WTC11 (cell line): ENCODE measurements around the gene PPP1R18.

Experiments used
- CREM ChIP-seq: sonication (generic); formaldehyde crosslinking; IDR thresholded peaks from 2 replicates; pipeline ENCODE4 v1.8.1; 2022; ENCODE audit warnings: mild to moderate bottlenecking, missing genetic modification reagents, moderate library complexity
- TEAD4 ChIP-seq: sonication (generic); formaldehyde crosslinking; IDR thresholded peaks from 2 replicates; pipeline ENCODE4 v1.8.0; 2022; ENCODE audit warnings: mild to moderate bottlenecking, missing genetic modification reagents
- TF ChIP-seq, protein P1 (sequence below): fragments of 200-600 bp; IDR thresholded peaks from 2 replicates; pipeline ENCODE4 v1.8.0; 2022; ENCODE audit warnings: antibody characterized with exemption
- TF ChIP-seq, protein P2 (sequence below): sonication (generic); formaldehyde crosslinking; conservative IDR thresholded peaks from 2 replicates; pipeline ENCODE4 v1.8.1; 2023; ENCODE audit warnings: mild to moderate bottlenecking, low read depth, missing genetic modification reagents, moderate library complexity

DNA sequence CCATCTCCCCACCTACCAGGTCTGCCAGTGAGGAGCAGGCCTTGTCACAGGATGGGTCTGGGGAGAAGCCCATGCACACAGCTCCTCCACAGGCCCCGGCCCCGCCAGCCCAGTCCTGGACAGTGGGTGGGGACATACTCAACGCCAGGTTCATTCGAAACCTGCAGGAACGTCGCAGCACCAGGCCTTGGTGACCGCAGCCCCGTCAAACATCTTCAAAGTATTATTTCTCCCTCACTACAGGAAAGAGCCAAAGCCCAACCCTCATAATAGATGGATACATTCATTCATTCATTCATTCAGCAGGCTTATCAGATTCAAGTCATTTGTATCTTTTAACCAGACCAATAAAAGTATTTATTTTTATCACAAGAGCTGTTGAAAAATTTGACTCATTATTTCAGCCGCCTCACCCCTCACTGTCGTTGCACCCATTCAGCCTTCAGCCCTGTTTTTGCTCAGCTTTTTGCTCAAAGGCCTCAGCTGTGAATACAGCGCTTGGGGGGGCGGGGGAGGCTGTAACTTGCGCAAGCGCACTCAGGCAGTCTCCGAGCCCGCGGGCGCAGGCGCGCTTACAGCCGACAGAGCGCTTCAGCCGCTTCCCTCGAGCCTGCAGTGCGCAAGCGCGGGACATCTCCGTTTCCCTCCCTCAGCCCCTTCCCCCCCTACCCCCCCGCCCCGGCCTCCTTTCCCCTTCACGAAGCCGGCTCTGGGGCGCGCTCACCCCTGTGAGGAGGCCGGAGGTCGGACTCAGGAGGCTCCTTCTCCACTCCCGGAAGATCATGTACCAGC is 39.8 kb downstream of the PPP1R18 start, which contains the start of gene C6orf136:
- TF ChIP-seq, protein P1, sequence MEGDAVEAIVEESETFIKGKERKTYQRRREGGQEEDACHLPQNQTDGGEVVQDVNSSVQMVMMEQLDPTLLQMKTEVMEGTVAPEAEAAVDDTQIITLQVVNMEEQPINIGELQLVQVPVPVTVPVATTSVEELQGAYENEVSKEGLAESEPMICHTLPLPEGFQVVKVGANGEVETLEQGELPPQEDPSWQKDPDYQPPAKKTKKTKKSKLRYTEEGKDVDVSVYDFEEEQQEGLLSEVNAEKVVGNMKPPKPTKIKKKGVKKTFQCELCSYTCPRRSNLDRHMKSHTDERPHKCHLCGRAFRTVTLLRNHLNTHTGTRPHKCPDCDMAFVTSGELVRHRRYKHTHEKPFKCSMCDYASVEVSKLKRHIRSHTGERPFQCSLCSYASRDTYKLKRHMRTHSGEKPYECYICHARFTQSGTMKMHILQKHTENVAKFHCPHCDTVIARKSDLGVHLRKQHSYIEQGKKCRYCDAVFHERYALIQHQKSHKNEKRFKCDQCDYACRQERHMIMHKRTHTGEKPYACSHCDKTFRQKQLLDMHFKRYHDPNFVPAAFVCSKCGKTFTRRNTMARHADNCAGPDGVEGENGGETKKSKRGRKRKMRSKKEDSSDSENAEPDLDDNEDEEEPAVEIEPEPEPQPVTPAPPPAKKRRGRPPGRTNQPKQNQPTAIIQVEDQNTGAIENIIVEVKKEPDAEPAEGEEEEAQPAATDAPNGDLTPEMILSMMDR, result no peak
- TF ChIP-seq, protein P2, sequence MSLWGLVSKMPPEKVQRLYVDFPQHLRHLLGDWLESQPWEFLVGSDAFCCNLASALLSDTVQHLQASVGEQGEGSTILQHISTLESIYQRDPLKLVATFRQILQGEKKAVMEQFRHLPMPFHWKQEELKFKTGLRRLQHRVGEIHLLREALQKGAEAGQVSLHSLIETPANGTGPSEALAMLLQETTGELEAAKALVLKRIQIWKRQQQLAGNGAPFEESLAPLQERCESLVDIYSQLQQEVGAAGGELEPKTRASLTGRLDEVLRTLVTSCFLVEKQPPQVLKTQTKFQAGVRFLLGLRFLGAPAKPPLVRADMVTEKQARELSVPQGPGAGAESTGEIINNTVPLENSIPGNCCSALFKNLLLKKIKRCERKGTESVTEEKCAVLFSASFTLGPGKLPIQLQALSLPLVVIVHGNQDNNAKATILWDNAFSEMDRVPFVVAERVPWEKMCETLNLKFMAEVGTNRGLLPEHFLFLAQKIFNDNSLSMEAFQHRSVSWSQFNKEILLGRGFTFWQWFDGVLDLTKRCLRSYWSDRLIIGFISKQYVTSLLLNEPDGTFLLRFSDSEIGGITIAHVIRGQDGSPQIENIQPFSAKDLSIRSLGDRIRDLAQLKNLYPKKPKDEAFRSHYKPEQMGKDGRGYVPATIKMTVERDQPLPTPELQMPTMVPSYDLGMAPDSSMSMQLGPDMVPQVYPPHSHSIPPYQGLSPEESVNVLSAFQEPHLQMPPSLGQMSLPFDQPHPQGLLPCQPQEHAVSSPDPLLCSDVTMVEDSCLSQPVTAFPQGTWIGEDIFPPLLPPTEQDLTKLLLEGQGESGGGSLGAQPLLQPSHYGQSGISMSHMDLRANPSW, result no peak
- TF ChIP-seq TEAD4 (CRISPR knock-in tag), result no peak
- no peak for TF ChIP-seq CREM
